ENCODE measurements around the gene MAP3K19.

The MAP3K19 gene

GRCh38 chr2:134926231-134926931 is 120.9 kb downstream of the MAP3K19 start:
- DNase-seq = no peak

- no peak for DNase-seq
Measured at GRCh38 chr2:134924912-134925311, 122.3 kb downstream of the MAP3K19 start.

- DNase-seq = peak; percentile 63
Measured at GRCh38 chr2:134919341-134920210, 127.7 kb downstream of the MAP3K19 start.

- DNase-seq = peak; percentile 100
Measured at GRCh38 chr2:134918526-134919340, 128.5 kb downstream of the MAP3K19 start, which contains the start of gene CCNT2. Gene CCNT2 (plus strand): TSS chr2:134918822. CDS start chr2:134918855, 33 bp downstream.

- DNase-seq = peak; percentile 100
Measured at GRCh38 chr2:134917888-134918525, 129.2 kb downstream of the MAP3K19 start.

- peak; percentile 62 for DNase-seq
Measured at GRCh38 chr2:134917360-134917865, 129.8 kb downstream of the MAP3K19 start.
